T-helper 2 cell (primary cell): ENCODE data around the gene NPTXR.
A peak's percentile ranks its signal among the peaks of the same experiment; 100 is the strongest.

Experiments
- DNase-seq, 5 experiments: peaks; one replicate each; pipeline versions ENCODE4 v3.0.0 to v3.0.0-alpha.2; 2012 to 2022

Gene NPTXR

DNA sequence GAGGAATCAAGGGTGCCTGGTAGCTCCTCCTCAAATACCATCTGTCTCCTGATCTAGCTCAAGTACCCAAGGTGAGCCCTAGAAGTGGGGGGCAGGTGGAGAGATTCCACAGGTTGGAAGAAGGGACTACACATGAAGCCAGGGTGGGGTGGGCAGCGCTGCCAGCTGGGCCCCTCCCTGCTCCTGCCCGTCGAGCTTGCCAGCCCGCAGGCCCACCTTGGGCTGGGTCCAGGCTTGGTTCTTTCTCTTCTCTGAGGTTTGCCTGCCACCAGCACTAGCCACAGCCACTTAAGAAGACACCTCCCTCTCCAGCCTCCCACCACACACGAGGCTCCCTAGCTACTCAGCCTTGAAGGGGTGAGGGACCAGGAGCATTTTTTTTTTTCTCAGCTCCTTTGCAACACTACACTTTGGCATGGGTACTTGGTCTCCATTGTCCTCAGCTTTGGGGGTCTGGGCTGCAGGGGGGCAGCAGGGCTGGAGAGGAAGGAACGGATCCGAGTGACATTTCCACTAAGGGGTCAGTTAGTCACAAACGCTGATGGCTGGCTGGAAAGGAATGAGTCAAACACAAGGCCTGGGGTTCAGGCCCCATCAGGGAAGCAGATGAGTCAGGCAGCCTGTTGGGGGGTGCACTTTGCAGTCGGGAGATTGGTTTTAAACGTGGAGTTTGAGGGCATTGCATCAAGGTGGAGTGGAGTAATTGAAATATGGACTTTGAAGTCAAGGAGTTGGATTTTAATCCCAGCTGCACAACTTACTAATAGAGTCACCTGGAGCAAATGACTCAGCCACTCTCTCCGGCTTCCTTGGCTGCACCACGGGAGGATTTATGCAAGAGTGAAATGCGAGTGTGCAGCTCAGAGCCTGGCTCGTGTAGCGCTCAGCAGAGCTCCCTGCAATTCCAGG is 7.4 kb upstream of the NPTXR start:
- no peak for DNase-seq

DNA sequence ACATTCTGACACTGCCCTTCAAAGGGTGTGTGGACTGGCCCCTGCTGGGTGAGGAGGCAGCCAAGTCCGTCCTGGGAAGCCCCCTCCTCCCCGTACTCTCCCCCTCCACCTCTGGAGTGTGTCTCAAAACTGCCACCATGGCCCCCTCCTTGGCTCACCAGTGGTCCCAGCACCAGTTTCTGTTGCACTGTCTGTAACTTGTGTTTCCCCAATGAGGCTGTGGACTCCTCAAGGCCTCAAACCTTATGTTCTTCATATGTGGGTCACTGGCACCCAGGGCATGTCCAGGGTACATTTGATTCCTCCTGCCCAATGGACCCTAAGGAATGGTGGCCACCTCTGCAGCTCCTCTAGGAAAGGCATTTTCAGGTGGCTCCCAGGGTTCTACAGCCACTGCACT is 6.6 kb upstream of the NPTXR start:
- no peak for DNase-seq

GRCh38 chr22:38849811-38850210 is 6.0 kb upstream of the NPTXR start:
- no peak for DNase-seq

GRCh38 chr22:38846412-38846811 is 2.6 kb upstream of the NPTXR start:
- no peak for DNase-seq

DNA sequence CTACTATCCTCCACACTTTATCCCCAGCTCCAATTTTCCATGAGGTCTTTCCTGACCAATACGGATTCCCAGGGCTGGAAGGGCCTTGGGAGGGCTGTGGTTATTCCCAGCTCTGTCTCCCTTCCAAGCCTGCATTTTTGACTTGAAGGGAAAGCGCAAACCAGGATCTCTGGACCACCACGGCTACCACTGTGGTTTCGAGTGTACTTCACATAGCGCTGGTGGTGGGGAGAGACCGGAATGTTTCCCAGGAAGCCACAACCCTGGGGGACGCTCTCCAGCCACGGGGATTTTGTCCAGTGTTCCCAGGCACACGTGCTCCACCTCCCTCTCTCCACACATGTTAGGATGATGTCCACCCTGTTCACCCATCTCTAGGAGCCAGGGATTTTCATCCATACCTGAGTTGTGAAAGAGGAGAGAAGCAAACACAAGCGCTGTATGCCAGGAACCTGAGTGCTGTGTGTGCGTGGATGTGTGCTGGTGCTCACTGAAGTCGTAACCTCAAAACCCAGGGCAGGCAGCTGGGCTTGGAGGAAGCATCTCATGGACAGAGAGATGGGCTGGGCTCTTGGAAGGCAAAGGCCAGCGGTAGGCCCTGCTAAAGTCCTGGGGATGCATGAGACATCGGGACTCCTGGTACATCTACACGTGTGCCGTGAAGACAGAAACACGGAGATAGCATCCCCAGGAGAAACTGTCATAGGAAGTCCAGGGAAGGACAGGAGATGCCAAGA is 1.3 kb upstream of the NPTXR start:
- DNase-seq, result no peak

- no peak for DNase-seq
Observed at GRCh38 chr22:38844315-38845003, 631 bp upstream of the NPTXR start.

- DNase-seq, result peak; percentile 18 to 81 (median 34)
Observed at GRCh38 chr22:38843201-38843656, 599 bp downstream of the NPTXR start.

- DNase-seq, result no peak
Observed at GRCh38 chr22:38842512-38843200, 1.2 kb downstream of the NPTXR start.

GRCh38 chr22:38841635-38842034 is 2.2 kb downstream of the NPTXR start:
- DNase-seq, result no peak

GRCh38 chr22:38841211-38841610 is 2.6 kb downstream of the NPTXR start:
- no peak for DNase-seq

DNA sequence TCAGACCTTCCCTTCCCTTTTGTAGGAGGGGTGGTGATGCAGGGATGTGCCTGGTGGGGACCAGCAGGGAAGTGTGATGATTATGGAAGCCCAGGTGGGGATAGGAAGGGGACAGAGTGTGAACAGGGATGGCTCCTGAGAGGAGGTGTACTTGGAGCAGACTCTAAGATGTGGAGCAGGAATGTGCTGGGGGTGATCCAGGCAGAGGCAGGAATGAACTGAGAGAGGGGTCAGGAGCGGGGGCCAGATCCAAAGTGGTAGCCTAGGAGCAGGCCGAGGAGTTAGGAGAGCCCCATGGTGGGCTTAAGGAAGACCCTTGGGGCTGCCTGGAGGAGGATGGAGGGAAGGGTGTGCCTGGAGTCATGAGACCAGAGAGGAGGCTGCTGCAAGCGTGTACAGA is 3.7 kb downstream of the NPTXR start:
- DNase-seq, result no peak

- DNase-seq, result no peak
Observed at GRCh38 chr22:38839686-38840085, 4.1 kb downstream of the NPTXR start.

DNA sequence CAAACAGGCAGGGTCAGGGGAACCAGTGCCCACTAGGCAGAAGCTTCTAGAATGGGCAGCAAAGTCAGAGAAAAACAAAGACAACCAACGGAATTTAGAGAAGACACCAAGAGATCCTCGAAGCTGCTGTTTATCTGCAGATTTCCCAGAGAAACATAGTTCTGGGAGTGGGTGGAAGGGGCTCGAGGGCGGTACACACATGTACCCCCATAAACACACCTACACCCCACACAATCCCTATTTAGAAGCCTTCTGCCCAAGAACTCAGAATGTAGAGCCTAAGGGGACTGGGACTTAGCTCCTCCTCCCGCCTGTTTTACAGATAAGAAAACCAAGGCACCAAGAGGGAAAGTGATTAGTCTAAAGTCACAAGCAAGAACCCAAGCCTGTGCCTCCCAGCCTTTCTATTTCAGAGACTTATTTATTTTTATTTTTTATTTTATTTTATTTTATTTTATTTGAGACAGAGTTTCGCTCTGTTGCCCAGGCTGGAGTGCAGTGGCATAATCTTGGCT is 6.4 kb downstream of the NPTXR start:
- DNase-seq, result no peak

DNA sequence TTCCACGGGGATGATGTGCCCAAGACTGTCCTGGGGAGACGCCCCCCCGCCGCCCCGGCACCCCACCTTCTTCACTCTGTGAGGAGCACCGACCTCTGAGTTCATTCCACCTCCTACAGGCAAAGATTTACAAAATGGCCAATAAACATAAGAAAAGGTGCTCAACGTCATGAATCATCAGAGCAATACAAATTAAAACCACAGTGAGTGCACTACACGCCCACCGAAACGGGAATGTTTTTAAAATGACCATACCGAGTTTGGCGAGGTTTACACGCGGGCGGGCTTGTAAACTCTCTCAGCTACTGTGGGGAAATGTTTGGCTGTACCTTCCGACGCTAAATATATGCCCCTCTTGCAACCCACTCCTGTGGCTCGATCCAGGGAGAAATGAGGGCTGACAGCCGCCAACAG is 7.9 kb downstream of the NPTXR start:
- DNase-seq, result no peak

DNA sequence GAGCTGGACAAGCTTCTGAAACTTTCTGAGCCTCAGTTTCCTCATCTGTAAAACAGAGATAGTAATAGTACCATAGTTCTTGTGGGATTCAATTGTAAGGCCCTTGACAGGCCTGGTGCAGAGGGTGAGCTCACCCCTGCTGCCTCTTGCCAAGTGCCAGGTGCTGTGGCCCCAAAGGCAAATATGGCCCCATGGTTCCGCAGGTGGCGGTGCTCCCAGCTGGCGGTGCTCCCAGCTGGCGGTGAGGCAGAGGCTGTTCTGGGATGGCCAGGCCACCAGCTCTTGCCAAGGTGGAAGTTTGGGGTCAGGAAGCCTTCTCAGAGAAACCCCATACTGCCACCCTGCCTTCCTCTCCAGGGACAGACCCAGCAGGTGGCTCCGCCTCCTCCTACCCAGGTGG is 8.8 kb downstream of the NPTXR start:
- DNase-seq, result no peak

DNA sequence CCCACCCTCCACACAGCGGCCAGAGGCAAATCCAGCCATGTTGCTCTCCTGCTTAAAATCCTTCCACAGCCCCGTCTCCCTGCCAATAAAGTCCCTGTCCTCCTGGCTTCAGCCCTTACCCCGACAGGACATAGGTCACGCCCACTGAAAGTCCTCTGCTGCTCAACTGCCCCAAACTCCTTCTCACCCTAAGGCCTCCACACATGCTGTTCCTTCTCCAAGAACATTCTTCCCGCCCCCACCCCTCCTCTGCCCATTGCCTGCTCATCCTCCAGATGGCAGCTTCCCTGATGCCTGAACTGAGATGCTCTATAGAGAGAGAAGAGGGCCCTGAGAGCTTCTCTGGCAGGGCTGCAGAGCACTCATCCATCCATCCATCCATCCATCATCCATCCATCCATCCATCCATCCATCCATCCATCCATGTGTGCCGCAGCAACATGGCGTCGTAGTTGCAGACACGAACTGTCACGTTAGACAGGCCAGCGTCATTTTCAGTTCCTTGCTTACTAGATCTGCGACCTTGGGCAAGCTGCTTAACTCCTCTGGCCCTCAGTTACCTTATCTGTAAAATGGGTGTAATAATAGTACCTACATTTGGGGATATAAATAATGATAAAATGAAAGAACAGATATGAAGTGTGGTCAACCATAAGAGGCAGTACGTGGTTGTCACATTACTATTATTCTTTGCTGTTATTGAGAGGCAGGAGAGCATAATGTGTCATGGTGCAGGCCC is 9.4 kb downstream of the NPTXR start:
- no peak for DNase-seq

- DNase-seq, result no peak
Observed at GRCh38 chr22:38833061-38833460, 10.8 kb downstream of the NPTXR start.

DNA sequence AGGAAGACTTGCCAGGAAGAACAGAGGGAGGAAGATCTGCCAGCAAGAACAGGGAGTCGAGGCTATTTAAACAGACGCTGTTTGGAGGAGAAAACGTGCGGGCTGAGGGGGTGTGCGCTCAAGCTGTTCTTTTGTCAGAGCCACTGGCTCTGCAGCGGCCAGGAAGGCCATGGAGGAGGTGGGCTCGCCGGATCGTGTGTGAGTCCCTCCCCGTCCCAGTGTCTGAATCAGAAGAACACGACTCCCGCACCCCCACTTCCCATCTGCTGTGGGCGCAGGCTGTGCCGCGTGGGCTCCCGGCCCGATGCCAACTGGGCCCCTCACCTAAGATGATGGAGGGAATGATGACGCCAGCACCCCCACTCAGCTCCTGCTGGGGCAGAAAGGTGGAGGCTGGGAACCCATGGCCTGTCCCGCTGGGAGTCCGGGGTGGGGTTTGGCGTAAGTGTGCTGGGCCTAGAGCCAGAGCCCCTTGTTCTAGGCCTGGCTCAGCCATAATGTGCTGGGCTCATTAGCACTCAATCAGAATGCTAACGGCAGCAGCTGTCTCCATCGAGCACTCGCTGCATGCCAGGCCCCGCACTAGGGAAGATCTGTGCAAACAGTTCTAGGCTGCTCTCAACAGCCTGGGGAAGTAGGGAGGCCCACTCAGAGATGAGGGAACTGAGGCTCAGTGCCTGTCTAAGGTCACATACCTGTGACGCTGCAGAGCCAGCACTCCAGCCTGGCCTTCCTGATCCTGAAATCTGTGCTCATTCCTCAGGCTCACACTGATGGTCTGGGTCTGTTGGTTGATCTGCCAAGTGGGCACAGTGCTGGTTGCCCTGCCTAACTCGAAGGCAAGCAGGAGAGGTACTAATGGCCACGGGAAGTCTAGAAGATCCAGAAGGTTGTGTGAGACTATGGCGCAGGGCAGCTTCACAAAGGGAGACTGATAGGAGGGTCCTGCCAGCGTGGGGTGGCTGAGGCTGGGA is 11.5 kb downstream of the NPTXR start:
- DNase-seq, result no peak

GRCh38 chr22:38831166-38831945 is 12.5 kb downstream of the NPTXR start:
- DNase-seq, result no peak

GRCh38 chr22:38830845-38831108 is 13.1 kb downstream of the NPTXR start:
- no peak for DNase-seq
